K562 (cell line): ENCODE results near the gene RFX7. TPM values are rescaled to one million over a fixed set of nuclear protein-coding genes. Genes with fewer than 3 reads are reported as not detected.

Experiments
- ATAC-seq: fragments of 200-7000 bp; cut with Tn5 transposase; 3 replicates; pipeline ENCODE4 v1.9.1; 2020; ENCODE audit warnings: moderate library complexity
- BruUV-seq: library from RNA; stranded (reverse); fragments of 400-500 nt; replicated peaks from 2 replicates; lab custom pipeline; 2021; lab: Mats Ljungman, UMichigan
- CTCF ChIA-PET: fragments of 300-600 bp; formaldehyde crosslinking; extraction: SDS; loops from one replicate; lab custom pipeline; 2021; ENCODE audit warnings: low intra/inter-chr PET ratio; lab: Yijun Ruan, JAX
- POLR2A ChIA-PET: fragments of 300-600, 350-650 bp; sonication (Branson Sonifier 250); formaldehyde crosslinking; extraction: SDS; loops from one replicate; lab custom pipeline; 2021; ENCODE audit warnings: antibody characterized with exemption, inconsistent platforms; lab: Yijun Ruan, JAX
- DNase-seq, 4 experiments: peaks; one replicate each; pipeline versions ENCODE4 v3.0.0 to v3.0.0-alpha.2; 2011 to 2018; ENCODE audit warnings: low spot score in 3 of 4, mixed read lengths in 3 of 4; ENCODE audit errors: extremely low read depth in 1 of 4
- FAIRE-seq: peaks from 2 replicates; lab custom pipeline; 2011; peaks lifted over from hg19 to GRCh38; lab: Jason Lieb, UNC
- H2AFZ ChIP-seq: 2 replicates; pipeline ENCODE4 v1.6.0; 2011; ENCODE audit warnings: low read depth, low read length, control low read depth, inconsistent platforms
- H3K27ac ChIP-seq: fragments of 200-600 bp; 3 replicates; pipeline ENCODE4 v1.8.0; 2011; ENCODE audit warnings: low read depth, mild to moderate bottlenecking, control low read depth, inconsistent platforms, low read length, moderate library complexity, mixed read lengths; ENCODE audit errors: extremely low read depth
- H3K27me3 ChIP-seq, 2 experiments: fragments of 300-600 bp in 1 of 2; 2 replicates in 1 of 2; 3 replicates in 1 of 2; pipeline versions ENCODE4 v1.6.0 to v1.8.0; 2011; ENCODE audit warnings: inconsistent platforms in 2 of 2, low read length in 2 of 2, mild to moderate bottlenecking in 1 of 2, mixed read lengths in 1 of 2, moderate library complexity in 1 of 2; ENCODE audit not compliant: control insufficient read depth in 2 of 2, insufficient read depth in 2 of 2
- H3K36me3 ChIP-seq: fragments of 300-600 bp; 3 replicates; pipeline ENCODE4 v1.8.0; 2011; ENCODE audit warnings: mild to moderate bottlenecking, low read length, inconsistent platforms; ENCODE audit not compliant: control insufficient read depth, insufficient read depth
- H3K4me1 ChIP-seq, 2 experiments: fragments of 200-600 bp in 1 of 2; replicated peaks in 1 of 2; 2 replicates in 1 of 2; 3 replicates in 1 of 2; pipeline versions ENCODE4 v1.5.1 to v1.8.0; 2011; ENCODE audit warnings: inconsistent platforms in 2 of 2, low read length in 2 of 2, mild to moderate bottlenecking in 1 of 2, mixed read lengths in 1 of 2, moderate library complexity in 1 of 2; ENCODE audit not compliant: control insufficient read depth in 2 of 2, insufficient read depth in 2 of 2
- H3K4me2 ChIP-seq: 2 replicates; pipeline ENCODE4 v1.6.1; 2011; ENCODE audit warnings: low read length, control low read depth, inconsistent platforms, mixed read lengths; ENCODE audit not compliant: insufficient read depth
- H3K4me3 ChIP-seq: fragments of 200-600 bp; sonication (generic), shearing (Covaris generic); 2 replicates; pipeline ENCODE4 v1.5.1; 2016; ENCODE audit warnings: control low read depth, inconsistent platforms
- H3K79me2 ChIP-seq: fragments of 200-600 bp; 3 replicates; pipeline ENCODE4 v1.8.0; 2011; ENCODE audit warnings: low read length, inconsistent platforms; ENCODE audit not compliant: control insufficient read depth, insufficient read depth
- H3K9ac ChIP-seq, 2 experiments: 2 replicates each; pipeline versions ENCODE4 v1.6.0 to v1.6.1; 2011; ENCODE audit warnings: low read depth in 2 of 2, low read length in 2 of 2, control low read depth in 1 of 2, inconsistent platforms in 1 of 2, mild to moderate bottlenecking in 1 of 2, mixed read lengths in 1 of 2; ENCODE audit not compliant: insufficient read depth in 1 of 2
- H3K9me1 ChIP-seq: one replicate; pipeline ENCODE4 v1.6.0; 2011; ENCODE audit warnings: inconsistent platforms, mild to moderate bottlenecking, low read length, moderate library complexity; ENCODE audit not compliant: control insufficient read depth, insufficient read depth
- H3K9me3 ChIP-seq: replicated peaks from 2 replicates; pipeline ENCODE4 v1.5.1; 2011; ENCODE audit warnings: low read depth, low read length, inconsistent platforms; ENCODE audit not compliant: control insufficient read depth, insufficient read depth
- H4K20me1 ChIP-seq: replicated peaks from 2 replicates; pipeline ENCODE4 v1.6.1; 2011; ENCODE audit warnings: low read length, inconsistent platforms, mixed read lengths; ENCODE audit not compliant: control insufficient read depth, insufficient read depth
- THAP7 ChIP-seq: fragments of 250-450 bp; sonication (Bioruptor Pico); IDR thresholded peaks from 2 replicates; pipeline ENCODE4 v1.5.0; 2021
- ZBTB11 ChIP-seq, 3 experiments: fragments of 200-800 bp in 1 of 3; fragments of 250-450 bp in 1 of 3; fragments of 450-650 bp in 1 of 3; sonication (Bioruptor Pico) in 1 of 3; sonication (Bioruptor generic) in 1 of 3; formaldehyde crosslinking in 1 of 3; IDR thresholded peaks; 2 replicates each; pipeline versions ENCODE4 v1.6.1 to v1.8.0; 2016 to 2022; ENCODE audit warnings: mild to moderate bottlenecking in 2 of 3, missing genetic modification characterization in 2 of 3, missing compliant biosample characterization in 1 of 3, moderate library complexity in 1 of 3
- ZNF23 ChIP-seq: fragments of 250-450 bp; sonication (Bioruptor Pico); IDR thresholded peaks from 2 replicates; pipeline ENCODE4 v1.4.0; 2020; ENCODE audit warnings: mild to moderate bottlenecking
- ZNF280A ChIP-seq: fragments of 450-650 bp; IDR thresholded peaks from 2 replicates; pipeline ENCODE4 v1.6.1; 2018; ENCODE audit warnings: mild to moderate bottlenecking, low read depth; ENCODE audit not compliant: partially characterized antibody
- ZNF384 ChIP-seq: IDR thresholded peaks from 2 replicates; pipeline ENCODE4 v1.6.1; 2012; ENCODE audit warnings: low read depth, low read length, improper control_type of control experiment
- ZNF766 ChIP-seq: fragments of 200-800 bp; sonication (Bioruptor generic); conservative IDR thresholded peaks from 2 replicates; pipeline ENCODE4 v1.6.1; 2016; ENCODE audit warnings: missing genetic modification characterization, missing compliant biosample characterization
- WGBS: fragments of 100-300 bp; shearing (Covaris generic); methylation state at CpG from one replicate; pipeline ENCODE4 v1.1.6; 2016; ENCODE audit warnings: low coverage, mixed read lengths; ENCODE audit not compliant: insufficient coverage; ENCODE audit errors: missing lambda C conversion rate; 5-methylcytosine and 5-hydroxymethylcytosine counted together
- in situ Hi-C: fragments of 300-500 bp; cut with MboI; formaldehyde crosslinking; loops from 4 replicates; pipeline ENCODE4 v1.15.0; 2018; ENCODE audit warnings: inconsistent platforms, mixed read lengths
- intact Hi-C: fragments of 100-400 bp; cut with micrococcal nuclease; formaldehyde crosslinking; loops from 2 replicates; pipeline ENCODE4 v1.14.2; 2022
- polyA plus RNA-seq, 8 experiments: library from polyadenylated mRNA; depleted of rRNA in 4 of 8; stranded (reverse) in 5 of 8; unstranded in 3 of 8; fragments of >200 nt; fragmentation: Nextera tagmentation in 2 of 8; fragmentation: Illumina TruSeq in 1 of 8; extraction: Ambion mirVana in 2 of 8; extraction: Trizol in 1 of 8; gene quantifications; 2 replicates each; pipeline versions ENCODE4 v1.2.1 to v1.2.3, GENCODE V29; 2011 to 2014; ENCODE audit warnings: inconsistent platforms in 1 of 8, missing spikeins in 1 of 8
- total RNA-seq, 7 experiments: library from RNA; depleted of rRNA in 6 of 7; stranded (reverse); fragments of >200 nt in 6 of 7; fragmentation: Illumina TruSeq in 2 of 7; extraction: Trizol in 2 of 7; gene quantifications; 2 replicates each; pipeline versions ENCODE4 v1.2.1 to v1.2.3, GENCODE V29; 2011 to 2021; ENCODE audit warnings: low replicate concordance in 1 of 7

RFX7 gene
- total and polyA plus RNA-seq, 9 of the 15 experiments (the other 6 are each of a cell fraction or from before 2014, with no cell fraction given), result 2.4 to 17.9 (median 6.3) TPM

- CTCF ChIA-PET, result interaction anchor here (0.7 kb wide), 1 partner anchor 841 kb away, joined by 3 read pairs; no protein-coding TSS in a partner anchor
- WGBS, result 96% methylated on average over 3 of the region's 3 CpGs
- Histone ChIP-seq H3K9ac (no peak overlapping the region), H3K36me3 (peaks cover 45% of the 10 kb centered on the region), H3K79me2 (peaks cover 64% of the 10 kb centered on the region), H3K9me1 (no peaks in the 10 kb centered on the region), H3K4me1 (no peaks in the 10 kb centered on the region), H3K4me3 (no peak overlapping the region), H3K27ac (no peak overlapping the region), H3K4me2 (no peak overlapping the region), H4K20me1 (no peaks in the 10 kb centered on the region), H2AFZ (no peak overlapping the region), H3K9me3 (peaks cover 15% of the 10 kb centered on the region), H3K27me3 (no peaks in the 10 kb centered on the region)
- POLR2A ChIA-PET, result interaction anchor here (0.6 kb wide), 1 partner anchor 104 kb away, joined by 3 read pairs; no protein-coding TSS in a partner anchor
- no TSS peak for BruUV-seq
- TF ChIP-seq ZNF384 (no peak), ZNF766 (no peak), ZBTB11 (CRISPR knock-in tag; IDR thresholded peaks at IDR 0.05) (no peak), ZNF280A (no peak), ZNF23 (CRISPR knock-in tag) (no peak), THAP7 (no peak)
- DNase-seq (no peak), FAIRE-seq (no peak), ATAC-seq (no peak)
- intact Hi-C loops, result no loop called here
- in situ Hi-C loops, result no loop called here
Measured at GRCh38 chr15:56233549-56233948, 10.1 kb downstream of the RFX7 start.
